Panc1 (cell line): ENCODE data around the gene ZNF236. TPM values are rescaled to one million over a fixed set of nuclear protein-coding genes. Genes with fewer than 3 reads are reported as not detected.

ENCODE experiments used
- ATAC-seq: fragments of 200-7000 bp; cut with Tn5 transposase; 2 replicates; pipeline ENCODE4 v1.9.1; 2020; ENCODE audit warnings: mild to moderate bottlenecking, moderate library complexity
- BruUV-seq: library from RNA; stranded (reverse); fragments of 400-500 nt; replicated peaks from 2 replicates; lab custom pipeline; 2021; lab: Mats Ljungman, UMichigan
- CTCF ChIA-PET: fragments of 300-600 bp; sonication (Branson Sonifier 250); formaldehyde crosslinking; loops from one replicate; lab custom pipeline; 2022; ENCODE audit warnings: antibody characterized with exemption; lab: Charles Lee
- POLR2A ChIA-PET: fragments of 300-600 bp; sonication (Branson Sonifier 250); formaldehyde crosslinking; loops from one replicate; lab custom pipeline; 2022; ENCODE audit warnings: antibody characterized with exemption; lab: Charles Lee
- DNase-seq: peaks from one replicate; pipeline ENCODE4 v3.0.0-alpha.2; 2010; ENCODE audit warnings: low read depth, low spot score
- H3K27ac ChIP-seq: 2 replicates; pipeline ENCODE4 v1.5.1; 2011; ENCODE audit warnings: mild to moderate bottlenecking, low read length, inconsistent platforms
- H3K27me3 ChIP-seq: fragments of 200-500 bp; sonication (Bioruptor generic); 2 replicates; pipeline ENCODE4 v1.6.0; 2014; ENCODE audit warnings: low read length, inconsistent platforms; ENCODE audit not compliant: control insufficient read depth, insufficient read depth
- H3K36me3 ChIP-seq: fragments of 200-500 bp; sonication (Bioruptor generic); 2 replicates; pipeline ENCODE4 v1.5.1; 2014; ENCODE audit warnings: inconsistent platforms, mild to moderate bottlenecking, low read length, moderate library complexity; ENCODE audit not compliant: control insufficient read depth, insufficient read depth
- H3K4me1 ChIP-seq: 2 replicates; pipeline ENCODE4 v1.5.1; 2011; ENCODE audit warnings: inconsistent platforms, mild to moderate bottlenecking, low read length, moderate library complexity; ENCODE audit not compliant: control insufficient read depth, insufficient read depth
- H3K4me3 ChIP-seq, 2 experiments: 2 replicates each; pipeline ENCODE4 v1.5.1; 2011 to 2012; ENCODE audit warnings: low read depth in 2 of 2, low read length in 2 of 2, mild to moderate bottlenecking in 2 of 2, inconsistent platforms in 1 of 2, moderate library complexity in 1 of 2
- H3K9me3 ChIP-seq: fragments of 200-500 bp; sonication (Bioruptor generic); 2 replicates; pipeline ENCODE4 v1.5.1; 2014; ENCODE audit warnings: low read depth, mild to moderate bottlenecking, inconsistent platforms, low read length, moderate library complexity; ENCODE audit not compliant: control insufficient read depth, insufficient read depth
- CTCF ChIP-seq: fragments of 450-650 bp; IDR thresholded peaks from 2 replicates; pipeline ENCODE4 v1.5.1; 2017; ENCODE audit warnings: mild to moderate bottlenecking
- POLR2AphosphoS5 ChIP-seq: IDR thresholded peaks from 2 replicates; pipeline ENCODE4 v1.6.1; 2012; ENCODE audit warnings: mild to moderate bottlenecking, low read depth, low read length, moderate library complexity
- REST ChIP-seq, 2 experiments: IDR thresholded peaks; 2 replicates each; pipeline ENCODE4 v1.6.1; 2011 to 2012; ENCODE audit warnings: low read depth in 2 of 2, control low read depth in 1 of 2, low read length in 1 of 2, mild to moderate bottlenecking in 1 of 2, moderate library complexity in 1 of 2; ENCODE audit not compliant: insufficient read depth in 1 of 2
- SIN3A ChIP-seq: IDR thresholded peaks from 2 replicates; pipeline ENCODE4 v1.6.1; 2012; ENCODE audit warnings: low read depth, mild to moderate bottlenecking, low read length, moderate library complexity, borderline replicate concordance; ENCODE audit not compliant: insufficient read depth
- TCF7L2 ChIP-seq: IDR thresholded peaks from 2 replicates; pipeline ENCODE4 v1.6.1; 2011; ENCODE audit warnings: mild to moderate bottlenecking, low read depth, low read length, inconsistent platforms
- in situ Hi-C: cut with HindIII; loops from 2 replicates; pipeline ENCODE4 v1.10.0; 2016; ENCODE audit warnings: low sequenced_read_pairs, low pct_unique_long_range_greater_than_20kb
- intact Hi-C: fragments of 100-400 bp; cut with micrococcal nuclease; formaldehyde crosslinking; loops from one replicate; pipeline ENCODE4 v1.10.0; 2022; ENCODE audit not compliant: unreplicated experiment
- total RNA-seq: library from RNA; stranded (reverse); gene quantifications from one replicate; pipeline ENCODE4 v1.2.1, GENCODE V29; 2021; ENCODE audit not compliant: unreplicated experiment

Gene ZNF236
- total RNA-seq, 1 experiment from 2014 or later, result 32.2 TPM

- no peak overlapping the region for H3K4me3 ChIP-seq
- H3K27ac ChIP-seq, result no peak overlapping the region
- H3K27me3 ChIP-seq, result no peaks in the 10 kb centered on the region
- BruUV-seq, result no TSS peak
- in situ Hi-C loops (no loop called here), intact Hi-C loops (no loop called here)
- TF ChIP-seq REST (IDR thresholded peaks at IDR 0.05; ENCODE audit: insufficient read depth in 1 of 2, low read depth in 2 of 2, low read length in 1 of 2) (no peak), SIN3A (no peak), CTCF (no peak), POLR2AphosphoS5 (no peak), TCF7L2 (no peak)
- DNase-seq (no peak), ATAC-seq (no peak)
- POLR2A ChIA-PET, result interaction anchor here (0.5 kb wide), 1 partner anchor 89 kb away, joined by 11 read pairs; no protein-coding TSS in a partner anchor
- no peaks in the 10 kb centered on the region; the same call in 1 of the 2 replicates for H3K4me1 ChIP-seq
- no peaks in the 10 kb centered on the region for H3K9me3 ChIP-seq
- CTCF ChIA-PET, result interaction anchor here (0.8 kb wide), 1 partner anchor 8 kb away, joined by 3 read pairs; no protein-coding TSS in a partner anchor
- H3K36me3 ChIP-seq, result no peaks in the 10 kb centered on the region
Measured at GRCh38 chr18:77008576-77009315, 186.4 kb downstream of the ZNF236 start.

GRCh38 chr18:77009675-77010074 is 187.3 kb downstream of the ZNF236 start:
- Histone ChIP-seq H3K9me3 (no peaks in the 10 kb centered on the region), H3K4me1 (no peaks in the 10 kb centered on the region; the same call in 1 of the 2 replicates), H3K27ac (no peak overlapping the region), H3K4me3 (no peak overlapping the region), H3K27me3 (no peaks in the 10 kb centered on the region), H3K36me3 (no peaks in the 10 kb centered on the region)
- no peak for ATAC-seq
- in situ Hi-C loops (no loop called here), intact Hi-C loops (no loop called here)
- no TSS peak for BruUV-seq
- no peak for TF ChIP-seq REST (IDR thresholded peaks at IDR 0.05; ENCODE audit: insufficient read depth in 1 of 2, low read depth in 2 of 2, low read length in 1 of 2)
- TF ChIP-seq CTCF, result no peak
- no peak for TF ChIP-seq SIN3A
- TF ChIP-seq TCF7L2, result no peak
- TF ChIP-seq POLR2AphosphoS5, result no peak
- POLR2A ChIA-PET, result no interaction called here
- CTCF ChIA-PET, result interaction anchor here (1.3 kb wide), 1 partner anchor 46 kb away, joined by 3 read pairs; no protein-coding TSS in a partner anchor
- DNase-seq, result no peak
